Endothelial cell of umbilical vein (primary cell): ENCODE results near the gene ADARB2. TPM values are rescaled to one million over a fixed set of nuclear protein-coding genes. Genes with fewer than 3 reads are reported as not detected.

Source experiments
- BruUV-seq: library from RNA; stranded (reverse); fragments of 400-500 nt; replicated peaks from 2 replicates; lab custom pipeline; 2021; lab: Mats Ljungman, UMichigan
- CTCF ChIA-PET: fragments of 300-600, 350-600 bp; sonication (Branson Sonifier 250); formaldehyde crosslinking; loops from one replicate; lab custom pipeline; 2021; ENCODE audit warnings: antibody characterized with exemption, inconsistent platforms; lab: Charles Lee
- POLR2A ChIA-PET: fragments of 300-600, 350-600 bp; sonication (Branson Sonifier 250); formaldehyde crosslinking; loops from one replicate; lab custom pipeline; 2021; ENCODE audit warnings: antibody characterized with exemption, inconsistent platforms; lab: Charles Lee
- DNase-seq: peaks from one replicate; pipeline ENCODE4 v3.0.0-alpha.2; 2011; ENCODE audit warnings: low read depth, low spot score
- FAIRE-seq: peaks from 2 replicates; lab custom pipeline; 2011; peaks lifted over from hg19 to GRCh38; lab: Jason Lieb, UNC
- H2AFZ ChIP-seq: 2 replicates; pipeline ENCODE4 v1.6.0; 2012; ENCODE audit warnings: low read depth, low read length, control low read depth, inconsistent platforms
- H3K27ac ChIP-seq: 2 replicates; pipeline ENCODE4 v1.5.1; 2011; ENCODE audit warnings: low read depth, mild to moderate bottlenecking, control low read depth, low read length, moderate library complexity; ENCODE audit not compliant: insufficient read depth
- H3K27me3 ChIP-seq, 2 experiments: 2 replicates each; pipeline versions ENCODE4 v1.6.0 to v1.6.1; 2011; ENCODE audit warnings: low read length in 2 of 2, mixed read lengths in 1 of 2; ENCODE audit not compliant: control insufficient read depth in 2 of 2, insufficient read depth in 2 of 2
- H3K36me3 ChIP-seq, 2 experiments: 2 replicates in 1 of 2; 3 replicates in 1 of 2; pipeline ENCODE4 v1.5.1; 2011; ENCODE audit warnings: low read length in 2 of 2, mild to moderate bottlenecking in 1 of 2, moderate library complexity in 1 of 2; ENCODE audit not compliant: control insufficient read depth in 2 of 2, insufficient read depth in 2 of 2; ENCODE audit errors: extremely low read depth in 1 of 2
- H3K4me1 ChIP-seq: 3 replicates; pipeline ENCODE4 v1.5.1; 2011; ENCODE audit warnings: mild to moderate bottlenecking, low read length; ENCODE audit not compliant: control insufficient read depth, insufficient read depth; ENCODE audit errors: extremely low read depth
- H3K4me2 ChIP-seq: 2 replicates; pipeline ENCODE4 v1.6.1; 2011; ENCODE audit warnings: low read length, control low read depth, mixed read lengths; ENCODE audit not compliant: insufficient read depth
- H3K4me3 ChIP-seq, 3 experiments: fragments of 200-600 bp in 1 of 3; sonication (generic), shearing (Covaris generic) in 1 of 3; replicated peaks in 1 of 3; 2 replicates each; pipeline ENCODE4 v1.5.1; 2011 to 2016; ENCODE audit warnings: control low read depth in 3 of 3, low read length in 3 of 3, mild to moderate bottlenecking in 2 of 3, inconsistent platforms in 1 of 3, low read depth in 1 of 3, moderate library complexity in 1 of 3; ENCODE audit not compliant: insufficient read depth in 1 of 3
- H3K79me2 ChIP-seq: 2 replicates; pipeline ENCODE4 v1.6.0; 2012; ENCODE audit warnings: low read length, inconsistent platforms; ENCODE audit not compliant: control insufficient read depth, insufficient read depth
- H3K9ac ChIP-seq: replicated peaks from 2 replicates; pipeline ENCODE3; 2011; ENCODE audit warnings: low read length, control low read depth; ENCODE audit not compliant: insufficient read depth; ENCODE audit errors: extremely low read depth
- H3K9me1 ChIP-seq: replicated peaks from 3 replicates; pipeline ENCODE4 v1.6.0; 2011; ENCODE audit warnings: mild to moderate bottlenecking, low read length; ENCODE audit not compliant: control insufficient read depth, insufficient read depth; ENCODE audit errors: extremely low read depth
- H3K9me3 ChIP-seq: replicated peaks from 2 replicates; pipeline ENCODE4 v1.5.1; 2012; ENCODE audit warnings: low read length, inconsistent platforms; ENCODE audit not compliant: control insufficient read depth, insufficient read depth
- H4K20me1 ChIP-seq: replicated peaks from 2 replicates; pipeline ENCODE3; 2011; ENCODE audit warnings: mild to moderate bottlenecking, low read length; ENCODE audit not compliant: control insufficient read depth, insufficient read depth; ENCODE audit errors: extremely low read depth
- EZH2 ChIP-seq: IDR thresholded peaks from 2 replicates; pipeline ENCODE4 v1.6.1; 2012; ENCODE audit warnings: borderline replicate concordance, low read depth, mild to moderate bottlenecking, moderate library complexity, low read length, inconsistent platforms; ENCODE audit not compliant: severe bottlenecking
- FOS ChIP-seq: IDR thresholded peaks from 2 replicates; pipeline ENCODE4 v1.6.1; 2011; ENCODE audit warnings: mild to moderate bottlenecking, low read length, moderate library complexity, borderline replicate concordance; ENCODE audit not compliant: insufficient read depth
- GATA2 ChIP-seq: IDR thresholded peaks from 2 replicates; pipeline ENCODE4 v1.7.0; 2011; ENCODE audit warnings: low read depth, mild to moderate bottlenecking, moderate library complexity, mixed read lengths, low read length; ENCODE audit not compliant: insufficient read length, insufficient read depth
- JUN ChIP-seq: IDR thresholded peaks from 2 replicates; pipeline ENCODE4 v1.6.1; 2011; ENCODE audit warnings: borderline replicate concordance, low read depth; ENCODE audit not compliant: insufficient read length, insufficient read depth
- MYC ChIP-seq: IDR thresholded peaks from one replicate; pipeline ENCODE4 v1.6.1; 2011; ENCODE audit warnings: mild to moderate bottlenecking, low read depth, low read length
- POLR2A ChIP-seq: IDR thresholded peaks from 2 replicates; pipeline ENCODE4 v1.6.1; 2012; ENCODE audit warnings: low read depth, mild to moderate bottlenecking, control low read depth, low read length
- POLR2AphosphoS5 ChIP-seq: IDR thresholded peaks from 2 replicates; pipeline ENCODE4 v1.6.1; 2012; ENCODE audit warnings: low read depth, mild to moderate bottlenecking, control low read depth, low read length, moderate library complexity; ENCODE audit not compliant: insufficient read depth
- dilution Hi-C: fragments of 300-500 bp; cut with MboI; formaldehyde crosslinking; loops from one replicate; pipeline ENCODE4 v1.15.0; 2019; ENCODE audit warnings: low sequenced_read_pairs; ENCODE audit not compliant: extremely low pct_ligation_motif_present
- intact Hi-C: fragments of 100-400 bp; cut with micrococcal nuclease; formaldehyde crosslinking; loops from one replicate; pipeline ENCODE4 v1.10.0; 2022
- polyA plus RNA-seq, 4 experiments: library from polyadenylated mRNA; depleted of rRNA in 3 of 4; stranded (reverse) in 3 of 4; unstranded in 1 of 4; fragments of >200 nt; gene quantifications; 2 replicates each; pipeline versions ENCODE4 v1.2.1 to v1.2.3, GENCODE V29; 2011 to 2012; ENCODE audit warnings: missing spikeins in 1 of 4
- total RNA-seq: library from RNA; stranded (reverse); gene quantifications from 2 replicates; pipeline ENCODE4 v1.2.3, GENCODE V29; 2021
- TF ChIP-seq, protein P1 (sequence below): IDR thresholded peaks from 2 replicates; pipeline ENCODE4 v1.6.1; 2011; ENCODE audit not compliant: insufficient read depth, insufficient read length
- TF ChIP-seq, protein P2 (sequence below), 2 donors: IDR thresholded peaks; 1 replicate in 1 of 2; 2 replicates in 1 of 2; pipeline ENCODE4 v1.5.1; 2011; ENCODE audit warnings: low read length in 2 of 2, mild to moderate bottlenecking in 2 of 2, moderate library complexity in 2 of 2, control low read depth in 1 of 2, inconsistent platforms in 1 of 2, low read depth in 1 of 2; ENCODE audit not compliant: insufficient read depth in 1 of 2; ENCODE audit errors: extremely low read depth in 1 of 2

The ADARB2 gene
- total and polyA plus RNA-seq, 2 donors (not counting 3 experiments of a cell fraction or from before 2014, with no cell fraction given) = not detected

DNA sequence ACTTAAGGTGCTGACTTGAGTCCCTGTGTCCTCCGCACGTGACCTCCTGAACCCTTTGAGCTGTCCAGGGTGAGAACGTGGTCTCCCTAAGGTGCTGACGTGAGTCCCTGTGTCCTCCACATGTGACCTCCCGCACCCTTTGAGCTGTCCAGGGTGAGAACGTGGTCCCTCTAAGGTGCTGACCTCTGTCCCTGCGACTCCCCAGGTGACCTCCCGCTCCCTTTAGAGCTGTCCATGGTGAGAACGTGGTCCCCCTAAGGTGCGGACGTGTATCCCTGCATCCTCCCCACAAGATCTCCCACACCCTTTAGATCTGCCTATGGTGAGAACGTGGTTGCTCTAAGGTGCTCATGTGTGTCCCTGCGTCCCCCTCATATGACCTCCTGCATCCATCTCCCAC is 174.3 kb downstream of the ADARB2 start:
- no peaks in the 10 kb centered on the region for H3K4me1 ChIP-seq
- H2AFZ ChIP-seq = no peak overlapping the region
- ChIA-PET POLR2A (no interaction called here), CTCF (no interaction called here)
- intact Hi-C loops (no loop called here), dilution Hi-C loops (no loop called here)
- FAIRE-seq = no peak
- TF ChIP-seq, protein P1, sequence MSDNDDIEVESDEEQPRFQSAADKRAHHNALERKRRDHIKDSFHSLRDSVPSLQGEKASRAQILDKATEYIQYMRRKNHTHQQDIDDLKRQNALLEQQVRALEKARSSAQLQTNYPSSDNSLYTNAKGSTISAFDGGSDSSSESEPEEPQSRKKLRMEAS = no peak
- TF ChIP-seq JUN (no peak), EZH2 (no peak), FOS (no peak), GATA2 (no peak), POLR2A (no peak), MYC (no peak), POLR2AphosphoS5 (no peak)
- TF ChIP-seq, protein P2, sequence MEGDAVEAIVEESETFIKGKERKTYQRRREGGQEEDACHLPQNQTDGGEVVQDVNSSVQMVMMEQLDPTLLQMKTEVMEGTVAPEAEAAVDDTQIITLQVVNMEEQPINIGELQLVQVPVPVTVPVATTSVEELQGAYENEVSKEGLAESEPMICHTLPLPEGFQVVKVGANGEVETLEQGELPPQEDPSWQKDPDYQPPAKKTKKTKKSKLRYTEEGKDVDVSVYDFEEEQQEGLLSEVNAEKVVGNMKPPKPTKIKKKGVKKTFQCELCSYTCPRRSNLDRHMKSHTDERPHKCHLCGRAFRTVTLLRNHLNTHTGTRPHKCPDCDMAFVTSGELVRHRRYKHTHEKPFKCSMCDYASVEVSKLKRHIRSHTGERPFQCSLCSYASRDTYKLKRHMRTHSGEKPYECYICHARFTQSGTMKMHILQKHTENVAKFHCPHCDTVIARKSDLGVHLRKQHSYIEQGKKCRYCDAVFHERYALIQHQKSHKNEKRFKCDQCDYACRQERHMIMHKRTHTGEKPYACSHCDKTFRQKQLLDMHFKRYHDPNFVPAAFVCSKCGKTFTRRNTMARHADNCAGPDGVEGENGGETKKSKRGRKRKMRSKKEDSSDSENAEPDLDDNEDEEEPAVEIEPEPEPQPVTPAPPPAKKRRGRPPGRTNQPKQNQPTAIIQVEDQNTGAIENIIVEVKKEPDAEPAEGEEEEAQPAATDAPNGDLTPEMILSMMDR (IDR thresholded peaks at IDR 0.05; ENCODE audit: extremely low read depth in 1 of 2, insufficient read depth in 1 of 2, low read depth in 1 of 2, low read length in 2 of 2) = no peak
- H3K4me3 ChIP-seq = no peak overlapping the region
- no peak overlapping the region for H3K4me2 ChIP-seq
- no peaks in the 10 kb centered on the region for H3K79me2 ChIP-seq
- H3K27me3 ChIP-seq = no peaks in the 10 kb centered on the region
- no peaks in the 10 kb centered on the region for H4K20me1 ChIP-seq
- no peak for DNase-seq
- H3K27ac ChIP-seq = no peak overlapping the region
- no peak overlapping the region for H3K9ac ChIP-seq
- no peaks in the 10 kb centered on the region for H3K36me3 ChIP-seq
- H3K9me3 ChIP-seq = peaks cover 4% of the 10 kb centered on the region
- BruUV-seq = no TSS peak
- no peaks in the 10 kb centered on the region for H3K9me1 ChIP-seq
